KG1 (cell line): ENCODE results near the gene OR8S1.

Experiments used
- DNase-seq: peaks from one replicate; lab custom pipeline; 2025; lab: John Stamatoyannopoulos, UW

OR8S1 gene

DNA sequence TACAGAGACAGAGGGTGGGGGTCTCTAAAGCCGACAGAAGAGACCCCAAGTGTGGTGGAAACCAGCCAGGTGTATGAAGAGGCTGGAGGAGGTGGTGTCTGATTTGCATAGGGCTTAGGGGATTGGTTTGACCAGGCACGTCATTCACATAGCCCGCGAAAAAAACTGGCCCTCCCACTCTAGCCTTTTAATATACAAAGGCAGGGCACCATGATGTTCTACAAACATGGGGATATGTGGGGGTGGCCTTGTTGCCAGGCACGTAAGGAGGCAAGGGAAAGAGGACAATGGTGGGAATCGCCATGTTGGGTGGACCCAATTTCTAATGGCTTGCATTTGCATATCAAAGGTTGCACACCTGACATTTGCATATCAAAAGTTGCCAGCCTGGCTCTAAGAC, 31.2 kb downstream of the OR8S1 start:
- no peak for DNase-seq

DNA sequence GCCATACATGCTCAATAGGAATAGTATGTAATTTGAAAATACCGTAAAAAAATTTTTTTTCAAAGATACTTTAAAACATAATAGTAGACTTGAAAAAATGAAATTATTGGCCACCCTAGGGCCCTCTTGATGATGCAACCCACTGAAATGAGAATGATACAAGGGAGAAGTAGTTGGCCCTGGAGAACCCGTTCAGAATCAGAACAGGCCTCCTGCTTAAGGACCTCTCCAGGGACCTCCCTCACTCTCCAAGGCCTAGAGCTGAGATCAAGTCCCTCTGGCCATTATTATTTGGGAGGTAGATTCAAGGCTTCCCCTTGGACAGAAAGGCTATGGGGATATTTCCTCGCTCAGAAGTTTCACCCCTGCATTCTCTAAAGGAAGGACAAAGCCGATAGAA, 32.5 kb downstream of the OR8S1 start:
- DNase-seq, result no peak

DNA sequence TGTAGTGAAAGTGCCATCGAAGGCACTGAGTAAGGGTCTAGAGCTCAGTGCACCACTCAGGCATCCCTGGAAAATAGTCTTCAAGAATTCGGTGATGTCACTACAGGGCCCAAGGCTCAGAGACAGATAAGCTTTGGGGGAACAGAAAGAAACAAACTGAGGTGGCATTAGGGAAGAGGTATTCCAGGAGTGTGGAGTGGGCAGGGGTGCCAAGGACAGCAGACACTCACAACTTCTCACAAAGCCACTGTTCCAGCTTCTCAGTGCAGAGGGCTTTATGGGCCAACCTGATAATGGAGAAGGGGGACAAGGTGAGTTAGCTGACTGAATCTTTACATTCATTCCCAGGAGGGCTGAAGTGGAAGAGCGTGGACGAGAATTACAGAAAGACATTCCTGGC, 42.3 kb downstream of the OR8S1 start:
- DNase-seq, result no peak

DNA sequence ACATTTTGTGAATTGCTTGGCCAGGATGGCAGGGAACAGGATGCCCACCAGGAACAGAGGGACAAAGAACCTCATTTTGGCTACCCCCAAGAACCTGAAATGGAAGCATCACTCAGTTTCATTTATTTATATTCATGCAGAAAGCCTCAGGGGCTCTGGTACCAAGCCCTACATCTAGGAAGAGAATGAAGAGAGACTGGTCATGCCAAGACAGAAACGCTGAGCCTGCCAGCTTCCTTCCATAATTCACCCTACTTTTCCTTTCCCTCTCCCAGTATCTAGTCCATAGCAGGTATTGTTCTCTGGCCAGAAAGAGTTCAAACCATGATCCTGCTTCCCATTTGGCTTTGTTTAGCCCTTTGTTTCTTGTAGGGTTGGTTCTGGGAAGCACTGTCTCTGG, 44.5 kb downstream of the OR8S1 start, which contains the start of gene LALBA:
Gene LALBA, minus strand, starts transcription at position 101 of the 400 bp plus-strand sequence. Its CDS starts 26 bp downstream, at position 75.
- DNase-seq, result no peak

DNA sequence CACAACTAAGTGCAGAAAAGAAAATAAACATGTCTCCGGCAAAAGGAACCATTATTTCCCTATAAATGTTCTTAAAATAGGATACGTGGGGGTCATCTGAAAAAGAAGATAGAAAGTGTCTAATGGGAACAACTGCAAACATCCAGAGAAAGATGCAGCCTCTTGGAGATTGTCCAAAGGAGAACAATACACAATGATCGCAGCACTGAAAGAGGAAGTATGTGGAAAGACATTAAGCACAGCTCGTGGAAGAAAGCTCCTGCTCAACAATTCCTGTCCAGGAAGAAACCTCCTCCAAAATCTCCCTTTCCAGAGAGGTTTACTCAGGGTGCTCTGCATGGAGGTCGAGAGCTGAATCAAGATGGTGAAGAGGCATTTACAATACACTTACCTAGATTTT, 46.9 kb downstream of the OR8S1 start:
- DNase-seq, result no peak
